ENCODE data around the gene RUFY4. TPM values are rescaled to one million over a fixed set of nuclear protein-coding genes. Genes with fewer than 3 reads are reported as not detected.

Gene RUFY4
- total RNA-seq, 1 experiment from 2014 or later: 0.31 TPM

DNA sequence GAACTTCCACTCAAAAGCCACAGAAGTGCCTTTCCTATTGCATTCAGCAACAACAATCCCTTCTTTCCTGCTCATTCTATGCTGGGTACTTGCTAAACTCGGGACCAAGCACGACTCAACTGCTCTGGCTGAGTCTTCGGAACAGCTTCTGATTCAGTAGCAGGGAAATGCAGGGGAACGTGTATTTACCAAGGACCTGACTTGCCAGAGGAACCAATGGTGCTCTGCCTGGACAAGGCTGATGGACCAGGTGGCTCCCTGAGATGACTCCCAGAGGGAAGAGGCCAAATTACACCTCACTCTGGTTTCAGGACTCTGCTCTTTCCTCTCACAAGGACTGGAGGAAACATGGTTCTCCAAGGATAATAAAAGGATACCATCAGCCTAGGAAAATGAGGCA lies 69.0 kb downstream of the RUFY4 start (continued):
- TF ChIP-seq, protein P1, sequence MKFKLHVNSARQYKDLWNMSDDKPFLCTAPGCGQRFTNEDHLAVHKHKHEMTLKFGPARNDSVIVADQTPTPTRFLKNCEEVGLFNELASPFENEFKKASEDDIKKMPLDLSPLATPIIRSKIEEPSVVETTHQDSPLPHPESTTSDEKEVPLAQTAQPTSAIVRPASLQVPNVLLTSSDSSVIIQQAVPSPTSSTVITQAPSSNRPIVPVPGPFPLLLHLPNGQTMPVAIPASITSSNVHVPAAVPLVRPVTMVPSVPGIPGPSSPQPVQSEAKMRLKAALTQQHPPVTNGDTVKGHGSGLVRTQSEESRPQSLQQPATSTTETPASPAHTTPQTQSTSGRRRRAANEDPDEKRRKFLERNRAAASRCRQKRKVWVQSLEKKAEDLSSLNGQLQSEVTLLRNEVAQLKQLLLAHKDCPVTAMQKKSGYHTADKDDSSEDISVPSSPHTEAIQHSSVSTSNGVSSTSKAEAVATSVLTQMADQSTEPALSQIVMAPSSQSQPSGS (CRISPR knock-in tag; IDR thresholded peaks at IDR 0.05; ENCODE audit: borderline replicate concordance, low read depth): no peak
- no peak for TF ChIP-seq FOXJ3 (CRISPR knock-in tag; IDR thresholded peaks at IDR 0.05; ENCODE audit: borderline replicate concordance)
- TF ChIP-seq HMGA2 (CRISPR knock-in tag; IDR thresholded peaks at IDR 0.05): no peak
- no peak for TF ChIP-seq SP1 (CRISPR knock-in tag; conservative IDR thresholded peaks at IDR 0.05)
- no peak for TF ChIP-seq IRF1 (CRISPR knock-in tag; IDR thresholded peaks at IDR 0.05)
- no peak for TF ChIP-seq SOX15 (CRISPR knock-in tag; IDR thresholded peaks at IDR 0.05)

Other genes with a start within 250 kb of the RUFY4 start
- 4.2 to 5.4 TPM (median 4.5 TPM) in 3 replicates for gene TNS1, start 66.3 kb upstream of the RUFY4 start, total RNA-seq (2021)
- gene CXCR2, start 56.8 kb downstream of the RUFY4 start, total RNA-seq (2021): 0.34 to 0.96 TPM (median 0.87 TPM) in 3 replicates
- gene CXCR1, start 97.7 kb downstream of the RUFY4 start, total RNA-seq (2021): not detected in 3 replicates
- 169 to 184 TPM (median 173 TPM) in 3 replicates for gene ARPC2, start 147.9 kb downstream of the RUFY4 start, total RNA-seq (2021)
- 0.20 to 0.39 TPM (median 0.25 TPM) in 3 replicates for gene GPBAR1, start 191.8 kb downstream of the RUFY4 start, total RNA-seq (2021)
- 113 to 125 TPM (median 115 TPM) in 3 replicates for gene AAMP, start 200.9 kb downstream of the RUFY4 start, total RNA-seq (2021)
- 45.0 to 49.8 TPM (median 45.8 TPM) in 3 replicates for gene PNKD, start 201.3 kb downstream of the RUFY4 start, total RNA-seq (2021)
- 23.5 to 30.1 TPM (median 26.5 TPM) in 3 replicates for gene TMBIM1, start 223.2 kb downstream of the RUFY4 start, total RNA-seq (2021)

Measured in WTC11 (cell line).